ENCODE measurements around the gene CDC42EP1. TPM values are rescaled to one million over a fixed set of nuclear protein-coding genes. Genes with fewer than 3 reads are reported as not detected.

Gene CDC42EP1
- total RNA-seq, 1 donor from 2014 or later: 39.1 TPM

DNA sequence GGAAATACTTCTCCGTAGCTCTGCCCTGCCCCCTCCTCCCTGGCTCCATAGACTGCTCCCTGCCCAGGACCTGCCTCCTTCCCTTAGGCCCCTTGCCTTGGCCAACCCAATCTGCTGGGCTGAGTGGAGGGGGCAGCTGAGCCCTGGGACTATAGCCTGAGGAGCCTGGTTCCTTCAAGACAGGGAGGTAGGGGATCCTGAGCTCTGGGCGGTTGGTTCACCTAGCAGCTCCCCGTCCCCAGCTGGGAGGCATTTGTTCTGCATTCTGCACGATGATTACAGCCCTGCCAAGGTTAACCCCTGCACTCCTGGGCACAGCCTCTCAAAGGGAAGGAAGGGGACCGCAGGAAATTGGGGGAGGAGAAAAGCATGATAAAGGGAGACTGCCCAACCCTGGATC, 3.6 kb upstream of the CDC42EP1 start:
- TF ChIP-seq CTCF (IDR thresholded peaks at IDR 0.05; ENCODE audit: unreplicated experiment): no peak
- no peak for DNase-seq (ENCODE audit: low spot score in 2 of 2, unreplicated experiment in 2 of 2)
- Mint-ChIP-seq H3K9me3 (no peaks in the 10 kb centered on the region), H3K27ac (no peak overlapping the region), H3K4me1 (peaks cover 24% of the 10 kb centered on the region), H3K36me3 (no peaks in the 10 kb centered on the region), H3K27me3 (ENCODE audit: low read depth) (no peaks in the 10 kb centered on the region), H3K4me3 (no peak overlapping the region)

- TF ChIP-seq CTCF (IDR thresholded peaks at IDR 0.05; ENCODE audit: unreplicated experiment): no peak
- Mint-ChIP-seq H3K36me3 (no peaks in the 10 kb centered on the region), H3K4me1 (peaks cover 28% of the 10 kb centered on the region), H3K27me3 (ENCODE audit: low read depth) (no peaks in the 10 kb centered on the region), H3K27ac (no peak overlapping the region), H3K4me3 (no peak overlapping the region), H3K9me3 (no peaks in the 10 kb centered on the region)
- no peak for DNase-seq (ENCODE audit: low spot score in 2 of 2, unreplicated experiment in 2 of 2)
Measured at GRCh38 chr22:37557321-37558001, 2.8 kb upstream of the CDC42EP1 start.

DNA sequence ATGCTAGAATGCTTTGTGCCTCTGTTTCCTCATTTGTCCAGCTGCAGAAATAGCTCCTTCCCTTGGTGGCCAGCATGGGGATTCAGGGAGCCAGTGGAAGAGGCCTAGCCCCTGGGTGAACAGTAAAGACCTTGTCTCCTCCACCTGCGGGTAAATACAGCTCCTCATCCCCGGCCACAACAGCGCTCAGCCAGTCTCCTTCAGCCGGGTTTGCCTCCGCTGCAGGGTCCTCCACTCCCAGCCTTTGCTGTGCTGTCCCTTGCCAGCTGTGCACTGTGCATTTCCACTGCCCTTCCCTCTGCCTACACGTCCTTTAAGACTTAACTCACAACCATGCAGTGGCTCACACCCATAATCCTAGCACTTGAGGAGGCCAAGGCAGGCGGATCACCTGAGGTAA, 1.5 kb upstream of the CDC42EP1 start:
- Mint-ChIP-seq H3K27ac (no peak overlapping the region), H3K9me3 (no peaks in the 10 kb centered on the region), H3K4me3 (no peak overlapping the region), H3K36me3 (no peaks in the 10 kb centered on the region), H3K4me1 (peaks cover 35% of the 10 kb centered on the region), H3K27me3 (ENCODE audit: low read depth) (no peaks in the 10 kb centered on the region)
- no peak for TF ChIP-seq CTCF (IDR thresholded peaks at IDR 0.05; ENCODE audit: unreplicated experiment)
- DNase-seq (ENCODE audit: low spot score in 2 of 2, unreplicated experiment in 2 of 2): no peak

DNA sequence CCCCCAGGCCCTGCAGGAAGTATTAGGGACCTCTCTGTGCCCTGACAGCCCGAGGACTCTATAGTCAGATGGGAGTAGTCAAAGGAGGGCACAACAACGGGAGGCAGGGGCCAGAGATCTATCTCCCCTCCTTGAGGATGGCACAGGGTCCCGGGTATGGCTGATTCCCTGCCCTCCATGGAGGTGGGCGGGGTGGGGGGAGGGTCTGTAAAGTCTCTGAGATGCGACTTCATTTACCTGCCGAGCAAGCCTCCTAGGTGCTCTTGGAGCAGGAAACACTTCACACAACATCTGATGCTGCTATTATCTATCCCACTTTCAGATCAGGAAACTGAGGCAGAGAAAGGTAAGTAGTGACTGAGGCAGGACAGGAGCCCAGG, 769 bp upstream of the CDC42EP1 start:
- Mint-ChIP-seq H3K27me3 (ENCODE audit: low read depth) (no peaks in the 10 kb centered on the region), H3K36me3 (no peaks in the 10 kb centered on the region), H3K9me3 (no peaks in the 10 kb centered on the region), H3K27ac (peak overlapping the region; percentile 67), H3K4me1 (peaks cover 41% of the 10 kb centered on the region), H3K4me3 (peak overlapping the region; percentile 65)
- no peak for DNase-seq (ENCODE audit: low spot score in 2 of 2, unreplicated experiment in 2 of 2)
- TF ChIP-seq CTCF (IDR thresholded peaks at IDR 0.05; ENCODE audit: unreplicated experiment): no peak

DNA sequence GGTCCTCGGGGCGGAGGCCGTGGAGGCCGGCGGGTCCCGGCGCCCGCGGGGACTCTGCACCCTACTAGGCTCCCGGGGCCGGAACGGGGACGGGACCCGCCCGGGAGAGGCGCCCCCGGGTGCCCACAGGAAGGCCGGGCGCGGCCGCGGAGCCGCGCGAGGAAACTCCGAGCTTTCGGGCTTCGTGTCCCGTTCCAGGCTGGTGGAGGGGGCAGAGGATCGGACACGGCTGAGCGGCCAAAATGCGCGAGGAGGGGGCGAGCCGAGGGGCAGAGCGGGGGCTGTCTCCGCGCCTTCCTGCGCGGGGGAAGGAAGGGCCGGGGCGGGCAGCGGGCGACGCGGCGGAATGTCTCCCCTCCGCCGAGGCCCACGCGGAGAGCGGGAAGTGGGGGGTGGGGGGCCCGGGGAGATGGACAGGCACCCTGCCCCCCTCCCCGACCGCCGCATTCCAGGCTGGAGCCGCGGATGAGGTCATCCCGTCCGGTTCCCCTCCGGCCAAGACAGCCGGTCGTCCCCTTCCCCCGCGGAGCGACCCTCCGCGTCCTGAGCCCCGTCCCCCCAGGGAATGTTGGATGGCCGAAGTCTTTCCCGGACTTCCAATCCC, 430 bp downstream of the CDC42EP1 start:
- H3K9me3 Mint-ChIP-seq: no peaks in the 10 kb centered on the region
- peaks cover 41% of the 10 kb centered on the region for H3K4me1 Mint-ChIP-seq
- no peaks in the 10 kb centered on the region for H3K36me3 Mint-ChIP-seq
- TF ChIP-seq CTCF (IDR thresholded peaks at IDR 0.05; ENCODE audit: unreplicated experiment): no peak
- H3K4me3 Mint-ChIP-seq: peak overlapping the region; percentile 78
- no peaks in the 10 kb centered on the region for H3K27me3 Mint-ChIP-seq (ENCODE audit: low read depth)
- H3K27ac Mint-ChIP-seq: peak overlapping the region; percentile 89
- peak in 1 of 2 experiments; percentile 55 for DNase-seq (ENCODE audit: low spot score in 2 of 2, unreplicated experiment in 2 of 2)

All from mesothelial cell of epicardium (in vitro differentiated cells).